OCI-LY1 (cell line): Measurements from ENCODE around the gene ADGRG4.

Experiments
- H2AFZ ChIP-seq: fragments of 200-600 bp; sonication (generic), shearing (Covaris generic); 2 replicates; pipeline ENCODE4 v1.6.0; 2014; ENCODE audit warnings: antibody characterized with exemption, mild to moderate bottlenecking, low read length
- H3F3A ChIP-seq: fragments of 200-600 bp; sonication (generic), shearing (Covaris generic); 2 replicates; pipeline ENCODE4 v1.6.0; 2014; ENCODE audit warnings: mild to moderate bottlenecking, antibody characterized with exemption, low read length, moderate library complexity; ENCODE audit not compliant: insufficient read depth
- H3K27ac ChIP-seq: fragments of 200-600 bp; sonication (generic); 2 replicates; pipeline ENCODE4 v1.5.1; 2014; ENCODE audit warnings: low read length, mixed run types, mild to moderate bottlenecking, low read depth; ENCODE audit not compliant: poor library complexity, severe bottlenecking
- H3K27me3 ChIP-seq: fragments of 200-600 bp; sonication (generic); 2 replicates; pipeline ENCODE4 v1.6.0; 2014; ENCODE audit warnings: antibody characterized with exemption, mild to moderate bottlenecking, low read length, moderate library complexity; ENCODE audit not compliant: insufficient read depth
- H3K36me3 ChIP-seq: fragments of 200-600 bp; sonication (generic); 2 replicates; pipeline ENCODE4 v1.6.1; 2014; ENCODE audit warnings: mild to moderate bottlenecking, antibody characterized with exemption, low read length, moderate library complexity, mixed read lengths; ENCODE audit not compliant: insufficient read depth
- H3K4me1 ChIP-seq: fragments of 200-600 bp; sonication (generic); 2 replicates; pipeline ENCODE4 v1.5.1; 2014; ENCODE audit warnings: mild to moderate bottlenecking, low read length, moderate library complexity; ENCODE audit not compliant: insufficient read depth, severe bottlenecking
- H3K4me2 ChIP-seq: fragments of 200-600 bp; sonication (generic), shearing (Covaris generic); 2 replicates; pipeline ENCODE4 v1.6.1; 2014; ENCODE audit warnings: low read length
- H3K4me3 ChIP-seq: fragments of 200-600 bp; sonication (generic); 2 replicates; pipeline ENCODE4 v1.5.1; 2014; ENCODE audit warnings: low read length, low read depth, mild to moderate bottlenecking, mixed read lengths; ENCODE audit not compliant: poor library complexity, severe bottlenecking
- H3K79me2 ChIP-seq: fragments of 200-600 bp; shearing (Covaris generic); 2 replicates; pipeline ENCODE4 v1.6.1; 2016; ENCODE audit warnings: mixed run types, low read length, mixed read lengths; ENCODE audit not compliant: insufficient read depth
- H3K9ac ChIP-seq: fragments of 200-600 bp; sonication (generic), shearing (Covaris generic); 2 replicates; pipeline ENCODE4 v1.6.1; 2014; ENCODE audit warnings: mild to moderate bottlenecking, low read length, mixed read lengths
- H3K9me2 ChIP-seq: fragments of 200-600 bp; sonication (generic), shearing (Covaris generic); 2 replicates; pipeline ENCODE4 v1.6.1; 2014; ENCODE audit warnings: low read depth, mild to moderate bottlenecking, low read length, mixed read lengths
- H3K9me3 ChIP-seq: fragments of 200-600 bp; shearing (Covaris generic); 2 replicates; pipeline ENCODE4 v1.6.1; 2014; ENCODE audit warnings: low read length, mixed read lengths
- H4K20me1 ChIP-seq: fragments of 200-600 bp; sonication (generic), shearing (Covaris generic); 2 replicates; pipeline ENCODE4 v1.6.0; 2016; ENCODE audit warnings: mild to moderate bottlenecking, low read length; ENCODE audit not compliant: insufficient read depth
- CTCF ChIP-seq: fragments of 200-600 bp; sonication (generic), shearing (Covaris generic); IDR thresholded peaks from 2 replicates; pipeline ENCODE4 v1.5.1; 2017; ENCODE audit warnings: mild to moderate bottlenecking, antibody characterized with exemption, low read length, moderate library complexity, mixed read lengths
- EZH2 ChIP-seq: fragments of 200-600 bp; sonication (generic), shearing (Covaris generic); IDR thresholded peaks from 2 replicates; pipeline ENCODE4 v1.8.0; 2017; ENCODE audit warnings: borderline replicate concordance, mixed run types, mild to moderate bottlenecking, antibody characterized with exemption, low read length, moderate library complexity, mixed read lengths

The ADGRG4 gene

GRCh38 chrX:136447308-136447707 is 146.5 kb downstream of the ADGRG4 start:
- Histone ChIP-seq H3F3A (no peaks in the 10 kb centered on the region), H3K9me2 (no peaks in the 10 kb centered on the region), H4K20me1 (no peaks in the 10 kb centered on the region)

GRCh38 chrX:136447968-136448367 is 147.2 kb downstream of the ADGRG4 start:
- H3K27ac ChIP-seq = no peak overlapping the region
- H3K9ac ChIP-seq = no peak overlapping the region
- H3K36me3 ChIP-seq = no peaks in the 10 kb centered on the region
- H3K9me2 ChIP-seq = no peaks in the 10 kb centered on the region
- H3K27me3 ChIP-seq = no peaks in the 10 kb centered on the region
- H3K79me2 ChIP-seq = no peaks in the 10 kb centered on the region
- H3K4me3 ChIP-seq = no peak overlapping the region
- no peaks in the 10 kb centered on the region for H3F3A ChIP-seq
- H4K20me1 ChIP-seq = no peaks in the 10 kb centered on the region
- H3K4me2 ChIP-seq = no peak overlapping the region
- no peak overlapping the region for H2AFZ ChIP-seq
- no peak for TF ChIP-seq EZH2
- no peak for TF ChIP-seq CTCF
- no peaks in the 10 kb centered on the region for H3K9me3 ChIP-seq
- H3K4me1 ChIP-seq = no peaks in the 10 kb centered on the region

More at GRCh38 chrX:136447308-136447707, 146.5 kb downstream of the ADGRG4 start:
- no peak overlapping the region for H3K4me2 ChIP-seq
- H3K9ac ChIP-seq = no peak overlapping the region
- H3K9me3 ChIP-seq = no peaks in the 10 kb centered on the region
- H3K79me2 ChIP-seq = no peaks in the 10 kb centered on the region
- no peak overlapping the region for H3K4me3 ChIP-seq
- no peaks in the 10 kb centered on the region for H3K4me1 ChIP-seq
- TF ChIP-seq CTCF (no peak), EZH2 (no peak)
- no peaks in the 10 kb centered on the region for H3K36me3 ChIP-seq
- no peak overlapping the region for H3K27ac ChIP-seq
- no peaks in the 10 kb centered on the region for H3K27me3 ChIP-seq
- no peak overlapping the region for H2AFZ ChIP-seq

GRCh38 chrX:136450050-136450830 is 149.5 kb downstream of the ADGRG4 start:
- Histone ChIP-seq H3K9ac (no peak overlapping the region), H3K36me3 (no peaks in the 10 kb centered on the region), H3K79me2 (no peaks in the 10 kb centered on the region), H3K4me2 (no peak overlapping the region), H3K9me2 (no peaks in the 10 kb centered on the region), H2AFZ (no peak overlapping the region), H3K4me3 (no peak overlapping the region), H4K20me1 (no peaks in the 10 kb centered on the region), H3K27ac (no peak overlapping the region), H3K27me3 (no peaks in the 10 kb centered on the region), H3K9me3 (no peaks in the 10 kb centered on the region), H3F3A (no peaks in the 10 kb centered on the region), H3K4me1 (no peaks in the 10 kb centered on the region)
- no peak for TF ChIP-seq EZH2
- TF ChIP-seq CTCF = no peak
